Breast epithelium (tissue), 4 donors: ENCODE measurements around the gene WDR1. TPM values are rescaled to one million over a fixed set of nuclear protein-coding genes. Genes with fewer than 3 reads are reported as not detected.

Experiments
- DNase-seq, 2 donors: peaks; one replicate each; pipeline ENCODE4 v3.0.0-alpha.2; 2019; ENCODE audit warnings: low spot score in 2 of 2
- H3K27ac ChIP-seq, 2 donors: fragments of 200-600 bp; sonication (generic) in 1 of 2; one replicate each; pipeline ENCODE4 v1.5.1; 2016 to 2019; ENCODE audit warnings: mild to moderate bottlenecking in 1 of 2
- H3K27me3 ChIP-seq, 2 donors: fragments of 200-600 bp; sonication (generic) in 1 of 2; one replicate each; pipeline versions ENCODE4 v1.5.1 to v1.6.0; 2017 to 2019; ENCODE audit warnings: control low read depth in 1 of 2, mild to moderate bottlenecking in 1 of 2
- H3K36me3 ChIP-seq: fragments of 200-600 bp; one replicate; pipeline ENCODE4 v1.5.1; 2019
- H3K4me1 ChIP-seq, 2 donors: fragments of 200-600 bp; sonication (generic); one replicate each; pipeline ENCODE4 v1.5.1; 2016 to 2019; ENCODE audit warnings: control low read depth in 1 of 2
- H3K4me3 ChIP-seq, 3 donors: fragments of 200-600 bp; sonication (generic); 1 replicate in 2 of 3; 2 replicates in 1 of 3; pipeline ENCODE4 v1.5.1; 2016 to 2019; ENCODE audit warnings: mild to moderate bottlenecking in 3 of 3, moderate library complexity in 2 of 3
- H3K9me3 ChIP-seq, 2 donors: fragments of 200-600 bp; sonication (generic) in 1 of 2; one replicate each; pipeline ENCODE4 v1.5.1; 2016 to 2019; ENCODE audit warnings: control low read depth in 1 of 2
- CTCF ChIP-seq, 3 donors: fragments of 450-650 bp; IDR thresholded peaks; one replicate each; pipeline ENCODE4 v1.5.1; 2016 to 2017; ENCODE audit warnings: antibody characterized with exemption in 3 of 3, mild to moderate bottlenecking in 3 of 3, moderate library complexity in 3 of 3
- POLR2A ChIP-seq: fragments of 450-650 bp; IDR thresholded peaks from one replicate; pipeline ENCODE4 v1.6.1; 2016; ENCODE audit warnings: antibody characterized with exemption, mild to moderate bottlenecking, moderate library complexity
- POLR2AphosphoS5 ChIP-seq, 3 donors: sonication (generic); formaldehyde crosslinking; IDR thresholded peaks; one replicate each; pipeline ENCODE4 v1.6.1; 2017; ENCODE audit warnings: antibody characterized with exemption in 3 of 3
- intact Hi-C: fragments of 100-400 bp; cut with DNase I; formaldehyde crosslinking; loops from one replicate; pipeline ENCODE4 v1.15.1; 2023; ENCODE audit warnings: low total_unique reads
- total RNA-seq, 3 donors: library from RNA; depleted of rRNA; stranded (reverse); fragments of >200 nt; gene quantifications; one replicate each; pipeline ENCODE4 v1.1.0, GENCODE V29; 2016

Gene WDR1
- total RNA-seq, 3 donors from 2014 or later: 93.9 to 142 (median 127) TPM

- Histone ChIP-seq H3K36me3 (no peaks in the 10 kb centered on the region), H3K27me3 (no peaks in the 10 kb centered on the region), H3K27ac (peak overlapping the region in 1 of 2 donors; percentile 4), H3K9me3 (no peaks in the 10 kb centered on the region), H3K4me3 (no peak overlapping the region), H3K4me1 (peaks cover 0 to 11% of the 10 kb centered on the region in 2 donors)
- no peak for DNase-seq
- intact Hi-C loops: no loop called here
- TF ChIP-seq CTCF (IDR thresholded peaks at IDR 0.05) (no peak), POLR2A (no peak), POLR2AphosphoS5 (IDR thresholded peaks at IDR 0.05) (no peak)
Measured at GRCh38 chr4:10100734-10101216, 15.8 kb downstream of the WDR1 start.

GRCh38 chr4:10099499-10100325, 16.9 kb downstream of the WDR1 start:
- H3K36me3 ChIP-seq: no peaks in the 10 kb centered on the region
- no peaks in the 10 kb centered on the region for H3K9me3 ChIP-seq
- no peak overlapping the region for H3K27ac ChIP-seq

GRCh38 chr4:10098780-10099160, 17.8 kb downstream of the WDR1 start:
- DNase-seq: no peak
- Histone ChIP-seq H3K27me3 (no peaks in the 10 kb centered on the region), H3K27ac (peak overlapping the region in 1 of 2 donors; percentile 0), H3K4me3 (no peak overlapping the region), H3K36me3 (no peaks in the 10 kb centered on the region), H3K4me1 (peaks cover 2 to 8% of the 10 kb centered on the region in 2 donors), H3K9me3 (no peaks in the 10 kb centered on the region)
- intact Hi-C loops: no loop called here
- TF ChIP-seq CTCF (IDR thresholded peaks at IDR 0.05): no peak
- no peak for TF ChIP-seq POLR2A
- no peak for TF ChIP-seq POLR2AphosphoS5 (IDR thresholded peaks at IDR 0.05)

More at GRCh38 chr4:10099499-10100325, 16.9 kb downstream of the WDR1 start:
- intact Hi-C loops: no loop called here
- no peaks in the 10 kb centered on the region for H3K27me3 ChIP-seq
- TF ChIP-seq CTCF (IDR thresholded peaks at IDR 0.05) (no peak), POLR2AphosphoS5 (IDR thresholded peaks at IDR 0.05) (no peak), POLR2A (no peak)
- peaks cover 0 to 5% of the 10 kb centered on the region in 2 donors for H3K4me1 ChIP-seq
- no peak for DNase-seq
- H3K4me3 ChIP-seq: no peak overlapping the region

- H3K9me3 ChIP-seq: no peaks in the 10 kb centered on the region
- no peaks in the 10 kb centered on the region for H3K27me3 ChIP-seq
- H3K4me3 ChIP-seq: no peak overlapping the region
- H3K36me3 ChIP-seq: no peaks in the 10 kb centered on the region
- peaks cover 8 to 14% of the 10 kb centered on the region in 2 donors for H3K4me1 ChIP-seq
- intact Hi-C loops: no loop called here
- DNase-seq: no peak
- no peak for TF ChIP-seq CTCF (IDR thresholded peaks at IDR 0.05)
- TF ChIP-seq POLR2A: no peak
- TF ChIP-seq POLR2AphosphoS5 (IDR thresholded peaks at IDR 0.05): no peak
- peak overlapping the region in 1 of 2 donors; percentile 0 for H3K27ac ChIP-seq
Measured at GRCh38 chr4:10097906-10098779, 18.5 kb downstream of the WDR1 start.
